K562 (cell line): ENCODE results near the gene SS18L1. TPM values are rescaled to one million over a fixed set of nuclear protein-coding genes. Genes with fewer than 3 reads are reported as not detected.
A peak's percentile ranks its signal among the peaks of the same experiment; 100 is the strongest.

Experiments
- BCL6 ChIP-seq: fragments of 250-450 bp; sonication (Bioruptor Pico); IDR thresholded peaks from 2 replicates; pipeline ENCODE4 v1.4.0; 2020
- BCOR ChIP-seq: fragments of 450-650 bp; IDR thresholded peaks from 2 replicates; pipeline ENCODE4 v1.6.1; 2016
- CBX2 ChIP-seq: fragments of 200-600 bp; sonication (generic); IDR thresholded peaks from one replicate; pipeline ENCODE4 v1.6.1; 2012; ENCODE audit warnings: mild to moderate bottlenecking, low read length, inconsistent platforms; ENCODE audit not compliant: insufficient read depth, poor library complexity, severe bottlenecking
- ETV5 ChIP-seq: sonication (generic); formaldehyde crosslinking; IDR thresholded peaks from 2 replicates; pipeline ENCODE4 v1.4.0; 2020; ENCODE audit warnings: low read depth, mild to moderate bottlenecking, missing genetic modification reagents
- GATAD2A ChIP-seq: fragments of 450-650 bp; IDR thresholded peaks from 2 replicates; pipeline ENCODE4 v1.6.1; 2017
- HOXB6 ChIP-seq: fragments of 250-450 bp; sonication (Bioruptor Pico); IDR thresholded peaks from 2 replicates; pipeline ENCODE4 v1.5.1; 2022; ENCODE audit warnings: mild to moderate bottlenecking, borderline replicate concordance
- IRF2 ChIP-seq: sonication (generic); formaldehyde crosslinking; IDR thresholded peaks from 2 replicates; pipeline ENCODE4 v1.8.1; 2022; ENCODE audit warnings: mild to moderate bottlenecking, missing genetic modification reagents
- KDM5B ChIP-seq: fragments of 200-600 bp; sonication (generic); IDR thresholded peaks from 2 replicates; pipeline ENCODE4 v1.6.1; 2012; ENCODE audit warnings: low read depth, mild to moderate bottlenecking, moderate library complexity, low read length, control low read depth, inconsistent platforms; ENCODE audit not compliant: insufficient replicate concordance
- NELFE ChIP-seq: IDR thresholded peaks from 2 replicates; pipeline ENCODE4 v1.6.1; 2011; ENCODE audit warnings: mild to moderate bottlenecking; ENCODE audit not compliant: insufficient read depth, insufficient read length
- POLR2B ChIP-seq: fragments of 450-650 bp; IDR thresholded peaks from 2 replicates; pipeline ENCODE4 v1.6.1; 2018; ENCODE audit warnings: low read depth; ENCODE audit not compliant: partially characterized antibody
- PTRF ChIP-seq: fragments of 450-650 bp; IDR thresholded peaks from 2 replicates; pipeline ENCODE4 v1.6.1; 2016; ENCODE audit warnings: mild to moderate bottlenecking, missing genetic modification characterization, missing compliant biosample characterization
- PTTG1 ChIP-seq: fragments of 450-650 bp; IDR thresholded peaks from 2 replicates; pipeline ENCODE4 v1.6.1; 2016; ENCODE audit warnings: low read depth, mild to moderate bottlenecking, missing genetic modification characterization, missing compliant biosample characterization
- PURB ChIP-seq: sonication (generic); formaldehyde crosslinking; IDR thresholded peaks from 2 replicates; pipeline ENCODE4 v1.9.0; 2021; ENCODE audit warnings: low read depth, mild to moderate bottlenecking, missing genetic modification reagents
- RBFOX2 ChIP-seq: fragments of 200-400 bp; formaldehyde crosslinking; IDR thresholded peaks from 2 replicates; pipeline ENCODE4 v1.6.1; 2017; ENCODE audit warnings: low read depth, mild to moderate bottlenecking, low read length, moderate library complexity
- RBM15 ChIP-seq: fragments of 200-400 bp; formaldehyde crosslinking; IDR thresholded peaks from 2 replicates; pipeline ENCODE4 v1.6.1; 2018; ENCODE audit warnings: mild to moderate bottlenecking, low read length, moderate library complexity; ENCODE audit not compliant: insufficient read depth
- SIN3A ChIP-seq, 2 experiments: fragments of 150-350 bp in 1 of 2; IDR thresholded peaks; 2 replicates each; pipeline ENCODE4 v1.6.1; 2011 to 2016; ENCODE audit warnings: borderline replicate concordance in 2 of 2, low read depth in 2 of 2, low read length in 2 of 2, mild to moderate bottlenecking in 2 of 2, moderate library complexity in 2 of 2; ENCODE audit not compliant: control insufficient read depth in 1 of 2
- SIRT6 ChIP-seq: IDR thresholded peaks from one replicate; pipeline ENCODE4 v1.6.1; 2012; ENCODE audit warnings: low read depth, mild to moderate bottlenecking, control low read depth, inconsistent platforms, low read length, moderate library complexity
- SMARCB1 ChIP-seq: IDR thresholded peaks from 2 replicates; pipeline ENCODE4 v1.6.1; 2011; ENCODE audit warnings: improper control_type of control experiment, low read depth; ENCODE audit not compliant: insufficient read length
- SRF ChIP-seq, 2 experiments: fragments of 250-450, 450-650 bp in 1 of 2; sonication (Bioruptor Pico) in 1 of 2; sonication (generic) in 1 of 2; formaldehyde crosslinking; IDR thresholded peaks; 2 replicates each; pipeline versions ENCODE4 v1.5.0 to v1.5.1; 2020 to 2022; ENCODE audit warnings: mild to moderate bottlenecking in 1 of 2, missing genetic modification reagents in 1 of 2
- TFAM ChIP-seq: fragments of 250-450 bp; sonication (Bioruptor Pico); conservative IDR thresholded peaks from 2 replicates; pipeline ENCODE4 v1.5.0; 2021; ENCODE audit warnings: mild to moderate bottlenecking, moderate library complexity
- THRAP3 ChIP-seq: fragments of 450-650 bp; IDR thresholded peaks from 2 replicates; pipeline ENCODE4 v1.6.1; 2016; ENCODE audit warnings: mild to moderate bottlenecking, inconsistent platforms, borderline replicate concordance
- ZBTB8A ChIP-seq: fragments of 450-650 bp; IDR thresholded peaks from 2 replicates; pipeline ENCODE4 v1.6.1; 2018; ENCODE audit warnings: mild to moderate bottlenecking, moderate library complexity; ENCODE audit not compliant: partially characterized antibody
- ZNF274 ChIP-seq: IDR thresholded peaks from 2 replicates; pipeline ENCODE4 v1.6.1; 2011; ENCODE audit warnings: low read depth, mild to moderate bottlenecking, low read length, moderate library complexity, borderline replicate concordance
- ZNF695 ChIP-seq: fragments of 450-650 bp; formaldehyde crosslinking; IDR thresholded peaks from 2 replicates; pipeline ENCODE4 v1.4.0; 2020; ENCODE audit warnings: mild to moderate bottlenecking, moderate library complexity
- polyA plus RNA-seq, 8 experiments: library from polyadenylated mRNA; depleted of rRNA in 4 of 8; stranded (reverse) in 5 of 8; unstranded in 3 of 8; fragments of >200 nt; fragmentation: Nextera tagmentation in 2 of 8; fragmentation: Illumina TruSeq in 1 of 8; extraction: Ambion mirVana in 2 of 8; extraction: Trizol in 1 of 8; gene quantifications; 2 replicates each; pipeline versions ENCODE4 v1.2.1 to v1.2.3, GENCODE V29; 2011 to 2014; ENCODE audit warnings: inconsistent platforms in 1 of 8, missing spikeins in 1 of 8
- total RNA-seq, 7 experiments: library from RNA; depleted of rRNA in 6 of 7; stranded (reverse); fragments of >200 nt in 6 of 7; fragmentation: Illumina TruSeq in 2 of 7; extraction: Trizol in 2 of 7; gene quantifications; 2 replicates each; pipeline versions ENCODE4 v1.2.1 to v1.2.3, GENCODE V29; 2011 to 2021; ENCODE audit warnings: low replicate concordance in 1 of 7
- TF ChIP-seq, protein P1 (sequence below): fragments of 200-800 bp; sonication (Bioruptor generic); IDR thresholded peaks from 2 replicates; pipeline ENCODE4 v1.6.1; 2017; ENCODE audit warnings: missing genetic modification characterization, missing compliant biosample characterization

Gene SS18L1
- total and polyA plus RNA-seq, 9 of the 15 experiments (the other 6 are each of a cell fraction or from before 2014, with no cell fraction given) = 2.7 to 28.3 (median 15.1) TPM

DNA sequence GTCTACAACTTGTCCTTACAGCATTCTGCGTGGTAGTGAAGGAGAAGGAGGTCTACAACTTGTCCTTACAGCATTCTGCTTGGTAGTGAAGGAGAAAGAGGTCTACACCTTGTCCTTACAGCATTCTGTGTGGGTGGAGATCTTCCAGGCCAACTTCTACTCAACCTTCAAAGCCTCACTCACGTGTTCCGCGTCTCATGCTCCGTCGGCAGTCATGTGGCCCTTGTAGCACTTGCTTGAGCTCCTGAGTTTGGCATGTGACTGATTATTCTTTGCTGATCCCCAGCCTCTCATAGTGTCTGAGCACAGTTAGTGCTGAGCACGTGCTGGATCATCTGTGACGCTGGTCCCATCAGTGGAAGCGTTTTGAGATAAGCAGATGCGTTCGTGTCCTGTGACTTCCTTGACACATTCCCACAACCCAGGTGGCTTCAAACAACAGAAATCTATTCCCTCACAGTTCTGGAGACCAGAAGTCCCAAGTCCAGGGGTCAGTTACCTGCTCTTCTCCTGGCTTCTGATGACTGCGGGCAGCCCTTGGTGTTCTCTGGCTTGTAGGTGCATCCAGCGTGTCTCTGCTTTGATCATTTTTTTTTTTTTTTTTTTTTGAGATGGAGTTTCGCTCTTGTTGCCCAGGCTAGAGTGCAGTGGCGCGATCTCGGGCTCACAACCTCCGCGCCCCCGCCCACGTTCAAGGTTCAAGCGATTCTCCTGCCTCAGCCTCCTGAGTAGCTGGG, 2.6 kb downstream of the SS18L1 start (continued):
- TF ChIP-seq BCL6 (0 out of 2 replicates have a peak, but pooled peaks have one; percentile 4), SIN3A (IDR thresholded peaks at IDR 0.05; ENCODE audit: borderline replicate concordance in 2 of 2, control insufficient read depth in 1 of 2, low read depth in 2 of 2, low read length in 2 of 2) (peak; percentile 46 to 69; a peak in 2 of 4 replicates), PURB (CRISPR knock-in tag) (no peak), ZBTB8A (no peak), NELFE (no peak), CBX2 (no peak), KDM5B (no peak), POLR2B (no peak), SMARCB1 (no peak), ETV5 (no peak), SRF (CRISPR knock-in tag; IDR thresholded peaks at IDR 0.05) (no peak), ZNF695 (CRISPR knock-in tag) (no peak), RBFOX2 (no peak), SIRT6 (no peak), ZNF274 (no peak), IRF2 (no peak), GATAD2A (no peak), TFAM (CRISPR knock-in tag) (no peak), BCOR (peak; percentile 75), PTTG1 (no peak), PTRF (no peak), THRAP3 (no peak), RBM15 (no peak), HOXB6 (CRISPR knock-in tag) (no peak)
- TF ChIP-seq, protein P1, sequence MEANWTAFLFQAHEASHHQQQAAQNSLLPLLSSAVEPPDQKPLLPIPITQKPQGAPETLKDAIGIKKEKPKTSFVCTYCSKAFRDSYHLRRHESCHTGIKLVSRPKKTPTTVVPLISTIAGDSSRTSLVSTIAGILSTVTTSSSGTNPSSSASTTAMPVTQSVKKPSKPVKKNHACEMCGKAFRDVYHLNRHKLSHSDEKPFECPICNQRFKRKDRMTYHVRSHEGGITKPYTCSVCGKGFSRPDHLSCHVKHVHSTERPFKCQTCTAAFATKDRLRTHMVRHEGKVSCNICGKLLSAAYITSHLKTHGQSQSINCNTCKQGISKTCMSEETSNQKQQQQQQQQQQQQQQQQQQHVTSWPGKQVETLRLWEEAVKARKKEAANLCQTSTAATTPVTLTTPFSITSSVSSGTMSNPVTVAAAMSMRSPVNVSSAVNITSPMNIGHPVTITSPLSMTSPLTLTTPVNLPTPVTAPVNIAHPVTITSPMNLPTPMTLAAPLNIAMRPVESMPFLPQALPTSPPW (CRISPR knock-in tag) = peak; percentile 33
